MM.1S (cell line): ENCODE data around the gene FOS.
"Not testable (repeated sequence)": the region's sequence is repeated elsewhere in the genome, so short reads cannot be mapped to it uniquely, and the experiment has no call there.

Experiments
- DNase-seq: peaks from one replicate; pipeline ENCODE4 v3.0.0-alpha.2; 2015
- H2AFZ ChIP-seq: fragments of 300-600 bp; sonication (generic); 2 replicates; pipeline ENCODE4 v1.6.0; 2016; ENCODE audit warnings: antibody characterized with exemption, low read length
- H3F3A ChIP-seq: fragments of 300-600 bp; sonication (generic); 2 replicates; pipeline ENCODE4 v1.6.1; 2016; ENCODE audit warnings: mild to moderate bottlenecking, antibody characterized with exemption, low read length, moderate library complexity, mixed read lengths; ENCODE audit not compliant: insufficient read depth
- H3K27ac ChIP-seq: fragments of 300-600 bp; sonication (generic); 2 replicates; pipeline ENCODE4 v1.5.1; 2016; ENCODE audit warnings: mild to moderate bottlenecking, low read length
- H3K27me3 ChIP-seq: fragments of 300-600 bp; sonication (generic); replicated peaks from 2 replicates; pipeline ENCODE4 v1.6.0; 2016; ENCODE audit warnings: low read length; ENCODE audit not compliant: insufficient read depth
- H3K36me3 ChIP-seq: fragments of 300-600 bp; sonication (generic); replicated peaks from 2 replicates; pipeline ENCODE4 v1.6.1; 2016; ENCODE audit warnings: mild to moderate bottlenecking, low read length, mixed read lengths; ENCODE audit not compliant: insufficient read depth
- H3K4me1 ChIP-seq: fragments of 300-600 bp; sonication (generic); 2 replicates; pipeline ENCODE4 v1.6.1; 2016; ENCODE audit warnings: low read length, mixed read lengths
- H3K4me2 ChIP-seq: fragments of 300-600 bp; sonication (generic); 2 replicates; pipeline ENCODE4 v1.6.0; 2016; ENCODE audit warnings: low read depth, low read length
- H3K4me3 ChIP-seq: fragments of 300-600 bp; sonication (generic); 2 replicates; pipeline ENCODE4 v1.5.1; 2016; ENCODE audit warnings: low read length, mixed read lengths
- H3K79me2 ChIP-seq: fragments of 300-600 bp; sonication (generic); 2 replicates; pipeline ENCODE4 v1.6.1; 2016; ENCODE audit warnings: mixed run types, low read length, mixed read lengths
- H3K9ac ChIP-seq: fragments of 300-600 bp; sonication (generic); 2 replicates; pipeline ENCODE4 v1.6.1; 2016; ENCODE audit warnings: low read length, mixed read lengths
- H3K9me2 ChIP-seq: fragments of 300-600 bp; sonication (generic); replicated peaks from 2 replicates; pipeline ENCODE4 v1.6.1; 2016; ENCODE audit warnings: mild to moderate bottlenecking, low read length, mixed read lengths; ENCODE audit not compliant: insufficient read depth
- H3K9me3 ChIP-seq: fragments of 300-600 bp; sonication (generic); replicated peaks from 2 replicates; pipeline ENCODE4 v1.6.1; 2016; ENCODE audit warnings: mild to moderate bottlenecking, low read length, mixed read lengths; ENCODE audit not compliant: insufficient read depth
- H4K20me1 ChIP-seq: fragments of 300-600 bp; sonication (generic); 2 replicates; pipeline ENCODE4 v1.6.1; 2016; ENCODE audit warnings: mild to moderate bottlenecking, low read length, moderate library complexity, mixed read lengths; ENCODE audit not compliant: insufficient read depth
- EZH2 ChIP-seq: fragments of 300-600 bp; sonication (generic); optimal IDR thresholded peaks from 2 replicates; pipeline ENCODE3; 2017; ENCODE audit warnings: low read depth, mild to moderate bottlenecking, antibody characterized with exemption, low read length, mixed read lengths
- EZH2phosphoT487 ChIP-seq: fragments of 300-600 bp; sonication (generic); IDR thresholded peaks from 2 replicates; pipeline ENCODE4 v1.6.1; 2018; ENCODE audit warnings: antibody characterized with exemption, low read length
- TF ChIP-seq, protein P1 (sequence below): fragments of 300-600 bp; sonication (generic); IDR thresholded peaks from 2 replicates; pipeline ENCODE4 v1.5.1; 2016; ENCODE audit warnings: antibody characterized with exemption, low read length, mixed read lengths

The FOS gene

DNA sequence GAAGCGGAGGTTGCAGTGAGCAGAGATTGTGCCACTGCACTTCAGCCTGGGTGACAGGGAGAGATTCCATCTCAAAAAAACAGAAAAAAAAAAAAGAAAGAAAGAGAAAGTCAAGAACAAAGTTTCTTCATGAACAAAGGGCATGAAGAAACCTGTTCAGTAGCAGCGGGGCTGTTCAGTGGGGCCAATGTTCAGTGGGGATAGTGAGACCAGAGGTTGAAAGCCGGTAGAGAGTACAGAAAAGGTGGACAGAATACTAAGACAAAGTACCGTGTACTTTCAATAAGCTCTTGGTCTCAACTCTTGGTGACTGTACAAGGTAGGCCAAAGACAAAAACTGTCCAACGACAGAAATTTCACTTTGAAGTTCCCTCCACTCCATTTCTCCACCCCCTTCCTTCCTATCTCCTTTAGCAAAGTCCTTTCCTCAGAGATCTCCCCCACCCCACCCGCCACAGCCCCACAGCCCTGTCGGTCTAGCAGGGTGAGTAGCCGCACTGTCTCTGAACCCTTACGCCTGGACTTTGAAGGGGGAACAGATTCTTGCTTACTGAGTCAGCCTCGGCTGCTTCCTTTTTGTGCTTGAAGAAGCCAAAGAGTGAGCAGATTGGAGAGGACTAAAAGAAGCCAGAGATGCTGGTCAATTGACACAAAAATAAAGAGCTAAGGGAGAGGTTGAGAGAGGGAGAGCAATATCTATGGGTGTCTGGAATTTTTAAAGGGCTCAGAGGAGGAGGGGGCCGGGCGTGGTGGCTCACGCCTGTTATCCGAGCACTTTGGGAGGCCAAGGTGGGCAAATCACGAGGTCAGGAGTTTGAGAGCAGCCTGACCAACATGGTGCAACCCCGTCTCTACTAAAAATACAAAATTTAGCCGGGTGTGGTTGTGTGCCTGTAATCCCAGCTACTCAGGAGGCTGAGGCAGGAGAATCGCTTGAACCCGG, 44.2 kb upstream of the FOS start:
- no peak overlapping the region for H3K4me3 ChIP-seq
- no peaks in the 10 kb centered on the region for H3K79me2 ChIP-seq
- H3K27ac ChIP-seq: no peak overlapping the region
- no peaks in the 10 kb centered on the region for H4K20me1 ChIP-seq
- H3F3A ChIP-seq: peaks cover 3% of the 10 kb centered on the region; the same call in 1 of the 2 replicates
- no peaks in the 10 kb centered on the region for H3K27me3 ChIP-seq
- peaks cover 27% of the 10 kb centered on the region for H3K4me1 ChIP-seq
- no peaks in the 10 kb centered on the region for H3K36me3 ChIP-seq
- no peak for DNase-seq
- H3K9me3 ChIP-seq: no peaks in the 10 kb centered on the region
- H3K4me2 ChIP-seq: no peak overlapping the region
- TF ChIP-seq EZH2phosphoT487: no peak
- no peak for TF ChIP-seq EZH2
- TF ChIP-seq, protein P1, sequence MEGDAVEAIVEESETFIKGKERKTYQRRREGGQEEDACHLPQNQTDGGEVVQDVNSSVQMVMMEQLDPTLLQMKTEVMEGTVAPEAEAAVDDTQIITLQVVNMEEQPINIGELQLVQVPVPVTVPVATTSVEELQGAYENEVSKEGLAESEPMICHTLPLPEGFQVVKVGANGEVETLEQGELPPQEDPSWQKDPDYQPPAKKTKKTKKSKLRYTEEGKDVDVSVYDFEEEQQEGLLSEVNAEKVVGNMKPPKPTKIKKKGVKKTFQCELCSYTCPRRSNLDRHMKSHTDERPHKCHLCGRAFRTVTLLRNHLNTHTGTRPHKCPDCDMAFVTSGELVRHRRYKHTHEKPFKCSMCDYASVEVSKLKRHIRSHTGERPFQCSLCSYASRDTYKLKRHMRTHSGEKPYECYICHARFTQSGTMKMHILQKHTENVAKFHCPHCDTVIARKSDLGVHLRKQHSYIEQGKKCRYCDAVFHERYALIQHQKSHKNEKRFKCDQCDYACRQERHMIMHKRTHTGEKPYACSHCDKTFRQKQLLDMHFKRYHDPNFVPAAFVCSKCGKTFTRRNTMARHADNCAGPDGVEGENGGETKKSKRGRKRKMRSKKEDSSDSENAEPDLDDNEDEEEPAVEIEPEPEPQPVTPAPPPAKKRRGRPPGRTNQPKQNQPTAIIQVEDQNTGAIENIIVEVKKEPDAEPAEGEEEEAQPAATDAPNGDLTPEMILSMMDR: no peak
- H2AFZ ChIP-seq: no peak overlapping the region
- no peaks in the 10 kb centered on the region for H3K9me2 ChIP-seq
- H3K9ac ChIP-seq: no peak overlapping the region

DNA sequence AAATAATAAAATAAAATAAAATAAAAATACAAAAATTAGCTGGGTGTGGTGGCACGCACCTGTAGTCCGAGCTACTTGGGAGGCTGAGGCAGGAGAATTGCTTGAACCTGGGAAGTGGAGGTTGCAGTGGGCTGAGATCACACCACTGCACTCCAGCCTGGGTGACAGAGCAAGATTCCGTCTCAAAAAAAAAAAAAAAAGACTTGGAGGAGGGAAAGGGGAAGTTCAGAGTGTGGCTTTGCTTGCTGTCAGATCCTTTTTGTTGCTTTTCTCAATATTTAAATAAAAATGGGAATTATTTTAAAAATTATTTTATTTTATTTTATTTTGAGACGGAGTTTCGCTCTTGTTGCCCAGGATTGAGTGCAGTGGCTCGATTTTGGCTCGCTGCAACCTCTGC, 43.4 kb upstream of the FOS start:
- H3K4me3 ChIP-seq, H3K36me3 ChIP-seq, H2AFZ ChIP-seq, H3K27me3 ChIP-seq, H3K9me2 ChIP-seq, H3K27ac ChIP-seq, DNase-seq, H3F3A ChIP-seq, H3K9me3 ChIP-seq, H3K4me2 ChIP-seq, H3K79me2 ChIP-seq, H3K9ac ChIP-seq, H4K20me1 ChIP-seq: not testable (repeated sequence)
- H3K4me1 ChIP-seq: peaks cover 20% of the 10 kb centered on the region

DNA sequence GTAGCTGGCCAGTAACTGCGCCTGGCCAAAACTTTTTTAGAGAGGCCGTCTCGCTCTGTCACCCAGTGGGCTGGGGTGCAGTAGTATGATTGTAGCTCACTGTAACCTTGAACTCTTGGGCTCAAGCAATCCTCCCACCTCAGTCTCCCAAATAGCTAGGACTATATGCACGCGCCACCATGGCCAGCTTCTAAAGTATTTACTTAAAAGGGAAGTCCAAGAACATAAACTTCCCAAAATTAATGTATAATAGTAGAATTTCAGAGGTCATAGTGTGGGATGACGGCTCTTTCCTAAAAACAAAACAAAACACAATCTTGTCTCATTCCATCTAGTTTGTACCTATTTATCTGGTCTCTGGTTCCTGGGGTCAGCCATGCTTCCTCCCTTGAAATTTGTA, 42.2 kb upstream of the FOS start:
- H2AFZ ChIP-seq: no peak overlapping the region
- no peaks in the 10 kb centered on the region for H3F3A ChIP-seq
- no peak overlapping the region for H3K9ac ChIP-seq
- H3K36me3 ChIP-seq: no peaks in the 10 kb centered on the region
- no peak overlapping the region for H3K4me2 ChIP-seq
- no peak for TF ChIP-seq EZH2phosphoT487
- TF ChIP-seq, protein P1: no peak
- TF ChIP-seq EZH2: no peak
- H3K27ac ChIP-seq: no peak overlapping the region
- no peaks in the 10 kb centered on the region for H3K27me3 ChIP-seq
- H3K4me3 ChIP-seq: no peak overlapping the region
- no peaks in the 10 kb centered on the region for H3K79me2 ChIP-seq
- peaks cover 7% of the 10 kb centered on the region for H3K4me1 ChIP-seq
- no peak for DNase-seq
- H4K20me1 ChIP-seq: no peaks in the 10 kb centered on the region
- H3K9me3 ChIP-seq: no peaks in the 10 kb centered on the region
- H3K9me2 ChIP-seq: no peaks in the 10 kb centered on the region

DNA sequence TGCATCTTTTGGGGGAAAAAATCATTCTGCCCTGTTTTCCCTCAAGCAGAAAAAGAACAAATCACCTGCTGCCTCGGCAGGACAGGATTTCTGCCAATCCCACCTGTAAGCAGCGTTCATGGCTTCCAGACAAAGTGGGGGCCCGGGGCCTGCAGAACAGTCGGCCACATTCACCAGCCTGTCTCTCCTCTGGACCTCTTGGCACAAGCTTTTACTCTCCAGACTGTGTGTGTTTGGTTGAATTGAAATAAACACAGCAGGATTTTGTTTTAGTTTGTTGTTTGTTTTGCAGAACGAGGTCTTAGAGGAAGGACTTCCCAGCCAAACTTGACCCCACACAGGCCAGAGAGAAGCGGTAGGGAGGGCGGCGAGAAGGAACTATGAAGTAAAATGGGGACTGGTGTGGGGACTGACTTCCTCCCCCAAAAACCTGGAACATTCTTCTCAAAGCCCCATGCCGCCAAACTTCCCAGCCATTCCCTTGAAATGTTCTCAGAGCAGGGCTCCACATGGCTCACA, 41.7 kb upstream of the FOS start:
- Histone ChIP-seq H3K4me2 (no peak overlapping the region), H3F3A (no peaks in the 10 kb centered on the region), H3K9ac (no peak overlapping the region), H3K27ac (no peak overlapping the region), H3K36me3 (no peaks in the 10 kb centered on the region), H2AFZ (no peak overlapping the region), H4K20me1 (no peaks in the 10 kb centered on the region), H3K27me3 (no peaks in the 10 kb centered on the region), H3K9me3 (no peaks in the 10 kb centered on the region), H3K4me3 (no peak overlapping the region), H3K9me2 (no peaks in the 10 kb centered on the region), H3K4me1 (peaks cover 6% of the 10 kb centered on the region), H3K79me2 (no peaks in the 10 kb centered on the region)
- TF ChIP-seq EZH2phosphoT487 (no peak), EZH2 (no peak)
- TF ChIP-seq, protein P1: no peak
- no peak for DNase-seq
